ENCODE results near the gene SLC17A8.
"Not testable (repeated sequence)": the region's sequence is repeated elsewhere in the genome, so short reads cannot be mapped to it uniquely, and the experiment has no call there.

The SLC17A8 gene

GRCh38 chr12:100356644-100357223, at the start of gene SLC17A8:
Gene SLC17A8 (plus strand): TSS chr12:100357074. CDS start chr12:100357392, 318 bp downstream.
- no peak for DNase-seq (ENCODE audit: extremely low spot score, insufficient read length, low read depth)
- FAIRE-seq: no peak

- FAIRE-seq; DNase-seq (ENCODE audit: extremely low spot score, insufficient read length, low read depth): not testable (repeated sequence)
These were observed 48.7 kb upstream of the SLC17A8 start for GRCh38 chr12:100308138-100308537.

- FAIRE-seq (no peak), DNase-seq (ENCODE audit: extremely low spot score, insufficient read length, low read depth) (no peak)
These were observed 45.6 kb upstream of the SLC17A8 start for GRCh38 chr12:100311317-100311716.

- DNase-seq (ENCODE audit: extremely low spot score, insufficient read length, low read depth) (no peak), FAIRE-seq (no peak)
These were observed 39.5 kb upstream of the SLC17A8 start for GRCh38 chr12:100317371-100317770.

- FAIRE-seq: peak; percentile 31
- no peak for DNase-seq (ENCODE audit: extremely low spot score, insufficient read length, low read depth)
These were observed 32.4 kb upstream of the SLC17A8 start for GRCh38 chr12:100324498-100324897.

GRCh38 chr12:100326208-100326607, 30.7 kb upstream of the SLC17A8 start:
- no peak for DNase-seq (ENCODE audit: extremely low spot score, insufficient read length, low read depth)
- no peak for FAIRE-seq

DNA sequence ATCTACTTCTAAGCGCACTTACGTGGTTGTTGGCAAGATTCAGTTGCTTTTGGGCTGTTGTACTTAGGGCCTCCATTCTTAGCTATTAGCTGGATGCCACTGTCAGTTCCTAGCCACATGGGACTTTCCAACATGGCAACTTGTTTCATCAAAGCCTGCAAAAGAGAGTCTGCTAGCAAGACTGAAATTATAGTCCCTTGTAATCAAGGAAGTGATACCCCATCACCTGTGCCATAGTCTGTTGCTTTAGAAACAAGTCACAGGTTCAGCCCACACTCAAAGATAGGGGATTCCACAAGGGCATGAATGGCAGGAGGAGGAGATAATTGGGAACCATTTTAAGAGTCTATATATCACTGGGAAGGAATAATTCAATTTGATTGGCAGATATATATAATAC, 27.1 kb upstream of the SLC17A8 start:
- FAIRE-seq (peak; percentile 88), DNase-seq (ENCODE audit: extremely low spot score, insufficient read length, low read depth) (no peak)

DNA sequence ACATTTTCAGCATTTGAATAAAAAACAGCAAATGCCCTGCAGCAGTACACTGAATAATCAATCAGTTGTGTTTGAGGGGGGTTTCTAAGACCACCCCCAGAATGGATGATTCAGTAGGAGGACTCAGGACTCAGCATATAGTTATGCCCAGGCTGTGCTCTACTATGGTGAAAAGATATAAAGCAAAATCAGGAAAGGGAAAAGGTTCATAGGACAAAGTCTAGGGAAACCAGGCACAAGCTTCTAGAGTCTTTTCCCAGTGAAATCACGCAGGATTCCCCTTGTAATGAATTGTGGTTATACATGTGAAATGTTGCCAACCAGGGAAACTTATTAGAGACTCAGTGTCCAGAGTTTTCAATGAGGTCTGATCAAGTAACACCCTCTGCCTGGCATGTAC, 25.0 kb upstream of the SLC17A8 start:
- FAIRE-seq (no peak), DNase-seq (ENCODE audit: extremely low spot score, insufficient read length, low read depth) (no peak)

- FAIRE-seq (no peak), DNase-seq (ENCODE audit: extremely low spot score, insufficient read length, low read depth) (no peak)
These were observed 24.0 kb upstream of the SLC17A8 start for GRCh38 chr12:100332852-100333251.

- no peak for FAIRE-seq
- no peak for DNase-seq (ENCODE audit: extremely low spot score, insufficient read length, low read depth)
These were observed 19.6 kb upstream of the SLC17A8 start for GRCh38 chr12:100337299-100337698.

- no peak for DNase-seq (ENCODE audit: extremely low spot score, insufficient read length, low read depth)
- no peak for FAIRE-seq
These were observed 19.1 kb upstream of the SLC17A8 start for GRCh38 chr12:100337727-100338126.

DNA sequence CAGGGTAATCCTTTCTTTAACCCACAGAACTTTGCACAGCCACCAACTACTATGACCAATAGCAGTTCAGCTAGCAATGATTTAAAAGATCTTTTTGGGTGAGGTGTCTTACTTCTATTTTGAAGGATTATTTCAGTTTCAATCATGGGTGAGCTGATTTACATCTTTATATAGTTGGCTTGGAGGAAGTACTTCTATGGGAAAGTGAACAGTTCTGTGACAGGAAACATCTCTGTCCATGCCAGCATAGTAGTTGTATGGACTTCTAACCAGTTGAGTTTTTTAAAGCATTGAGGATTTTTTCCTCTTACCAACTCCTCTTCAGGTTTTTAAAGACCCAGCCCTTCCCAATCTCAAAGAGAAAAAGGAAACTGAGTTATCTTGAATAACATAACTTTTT, 17.8 kb upstream of the SLC17A8 start:
- DNase-seq (ENCODE audit: extremely low spot score, insufficient read length, low read depth): no peak
- FAIRE-seq: no peak

DNA sequence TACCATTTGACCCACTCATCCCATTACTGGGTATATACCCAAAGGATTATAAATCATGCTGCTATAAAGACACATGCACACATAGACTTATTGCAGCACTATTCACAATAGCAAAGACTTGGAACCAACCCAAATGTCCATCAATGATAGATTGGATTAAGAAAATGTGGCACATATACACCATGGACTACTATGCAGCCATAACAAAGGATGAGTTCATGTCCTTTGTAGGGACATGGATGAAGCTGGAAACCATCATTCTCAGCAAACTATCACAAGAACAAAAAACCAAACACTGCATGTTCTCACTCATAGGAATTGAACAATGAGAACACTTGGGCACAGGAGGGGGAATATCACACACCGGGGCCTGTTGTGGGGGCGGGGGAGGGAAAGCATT, 14.0 kb upstream of the SLC17A8 start:
- FAIRE-seq; DNase-seq (ENCODE audit: extremely low spot score, insufficient read length, low read depth): not testable (repeated sequence)

- FAIRE-seq; DNase-seq (ENCODE audit: extremely low spot score, insufficient read length, low read depth): not testable (repeated sequence)
These were observed 12.5 kb upstream of the SLC17A8 start for GRCh38 chr12:100344351-100344750.

GRCh38 chr12:100345020-100345767, 11.7 kb upstream of the SLC17A8 start:
- FAIRE-seq: no peak
- DNase-seq (ENCODE audit: extremely low spot score, insufficient read length, low read depth): no peak

- FAIRE-seq: no peak
These were observed 10.2 kb upstream of the SLC17A8 start for GRCh38 chr12:100346660-100347059.

GRCh38 chr12:100348657-100349454, 8.0 kb upstream of the SLC17A8 start:
- FAIRE-seq (no peak), DNase-seq (ENCODE audit: extremely low spot score, insufficient read length, low read depth) (no peak)

More at GRCh38 chr12:100346660-100347059, 10.2 kb upstream of the SLC17A8 start:
- DNase-seq (ENCODE audit: extremely low spot score, insufficient read length, low read depth): no peak

- no peak for FAIRE-seq
- DNase-seq (ENCODE audit: extremely low spot score, insufficient read length, low read depth): no peak
These were observed 2.4 kb downstream of the SLC17A8 start for GRCh38 chr12:100359248-100359647.

DNA sequence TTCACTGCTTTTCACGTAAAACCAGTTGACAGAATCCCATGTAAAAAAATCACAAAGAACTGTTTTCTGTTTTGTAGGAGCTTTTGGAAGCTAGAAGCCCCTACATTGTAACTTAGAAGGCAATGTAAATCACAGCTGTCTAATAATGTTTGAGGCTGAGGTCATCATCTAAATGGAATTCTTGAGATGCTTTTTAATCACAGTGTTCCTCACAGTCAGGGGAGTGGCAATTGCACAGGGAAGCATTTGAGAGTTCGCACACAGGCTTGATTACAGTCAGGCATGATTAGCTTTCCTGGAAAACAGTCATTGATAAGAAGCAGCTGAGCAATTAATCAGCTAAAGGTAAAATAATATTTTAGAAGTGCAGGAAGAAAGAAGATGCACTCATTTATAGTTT, 2.9 kb downstream of the SLC17A8 start:
- FAIRE-seq: no peak

DNA sequence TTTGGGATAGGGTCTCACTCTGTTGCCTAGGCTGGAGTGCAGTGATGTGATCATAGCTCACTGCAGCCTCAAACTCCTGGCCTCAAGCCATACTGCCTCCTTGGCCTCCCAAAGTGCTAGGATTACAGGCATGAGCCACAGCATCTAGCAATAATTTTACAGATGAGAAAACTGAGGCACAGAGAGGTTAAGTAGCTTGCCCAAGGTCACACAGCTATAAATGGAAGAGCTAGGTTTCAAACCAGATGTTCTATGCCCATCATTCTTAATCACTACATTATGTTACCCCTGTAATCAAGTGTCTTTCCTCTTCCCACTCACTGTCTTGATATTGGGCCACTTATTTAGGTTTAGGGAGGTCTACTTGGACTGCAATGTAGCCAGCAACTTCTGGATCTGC, 3.6 kb downstream of the SLC17A8 start:
- DNase-seq (ENCODE audit: extremely low spot score, insufficient read length, low read depth): no peak
- no peak for FAIRE-seq

More for the DNA sequence above, 2.9 kb downstream of the SLC17A8 start:
- DNase-seq (ENCODE audit: extremely low spot score, insufficient read length, low read depth): no peak

GRCh38 chr12:100364324-100364723, 7.5 kb downstream of the SLC17A8 start:
- FAIRE-seq: no peak
- DNase-seq (ENCODE audit: extremely low spot score, insufficient read length, low read depth): no peak
